Lower leg skin (tissue), 3 donors: ENCODE measurements around the gene SRSF8.
"Not testable (repeated sequence)": the region's sequence is repeated elsewhere in the genome, so short reads cannot be mapped to it uniquely, and the experiment has no call there.

Experiments used
- CTCF ChIP-seq, 3 donors: fragments of 450-650 bp; IDR thresholded peaks; one replicate each; pipeline ENCODE4 v1.5.1; 2016; ENCODE audit warnings: antibody characterized with exemption in 3 of 3, mild to moderate bottlenecking in 3 of 3, moderate library complexity in 2 of 3
- POLR2A ChIP-seq, 2 donors: fragments of 450-650 bp; IDR thresholded peaks; one replicate each; pipeline ENCODE4 v1.6.1; 2016 to 2017; ENCODE audit warnings: antibody characterized with exemption in 2 of 2, mild to moderate bottlenecking in 1 of 2, moderate library complexity in 1 of 2

- not testable (repeated sequence) for TF ChIP-seq POLR2A, CTCF (IDR thresholded peaks at IDR 0.05)
Measured at GRCh38 chr11:95025594-95025993, 41.1 kb upstream of the SRSF8 start.
